NCI-H2081 (cell line): ENCODE measurements around the gene ITLN1.
A peak's percentile ranks its signal among the peaks of the same experiment; 100 is the strongest.

ENCODE experiments used
- DNase-seq, 2 experiments: peaks; one replicate each; lab custom pipeline; 2025; lab: John Stamatoyannopoulos, UW

Gene ITLN1

DNA sequence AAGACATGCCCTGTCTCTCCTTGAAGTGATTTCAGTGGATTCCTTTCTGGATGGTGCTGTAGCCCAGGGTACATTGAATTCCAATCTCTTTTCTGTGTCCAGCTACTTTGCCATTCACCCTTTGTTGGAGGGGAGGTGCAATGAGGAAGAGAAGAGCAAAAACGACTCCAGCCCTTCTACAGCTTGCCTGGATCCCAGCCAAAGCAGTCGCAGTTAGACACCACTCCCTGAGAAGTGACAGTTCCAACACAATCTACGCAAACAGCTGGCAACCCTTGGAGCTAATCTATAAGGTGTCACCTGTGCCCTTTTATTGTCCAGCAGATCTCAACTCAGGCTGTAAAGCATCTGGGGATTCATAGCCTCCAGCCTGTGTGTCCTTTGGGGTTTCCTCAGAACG lies 26.9 kb downstream of the ITLN1 start:
- DNase-seq, result no peak

DNA sequence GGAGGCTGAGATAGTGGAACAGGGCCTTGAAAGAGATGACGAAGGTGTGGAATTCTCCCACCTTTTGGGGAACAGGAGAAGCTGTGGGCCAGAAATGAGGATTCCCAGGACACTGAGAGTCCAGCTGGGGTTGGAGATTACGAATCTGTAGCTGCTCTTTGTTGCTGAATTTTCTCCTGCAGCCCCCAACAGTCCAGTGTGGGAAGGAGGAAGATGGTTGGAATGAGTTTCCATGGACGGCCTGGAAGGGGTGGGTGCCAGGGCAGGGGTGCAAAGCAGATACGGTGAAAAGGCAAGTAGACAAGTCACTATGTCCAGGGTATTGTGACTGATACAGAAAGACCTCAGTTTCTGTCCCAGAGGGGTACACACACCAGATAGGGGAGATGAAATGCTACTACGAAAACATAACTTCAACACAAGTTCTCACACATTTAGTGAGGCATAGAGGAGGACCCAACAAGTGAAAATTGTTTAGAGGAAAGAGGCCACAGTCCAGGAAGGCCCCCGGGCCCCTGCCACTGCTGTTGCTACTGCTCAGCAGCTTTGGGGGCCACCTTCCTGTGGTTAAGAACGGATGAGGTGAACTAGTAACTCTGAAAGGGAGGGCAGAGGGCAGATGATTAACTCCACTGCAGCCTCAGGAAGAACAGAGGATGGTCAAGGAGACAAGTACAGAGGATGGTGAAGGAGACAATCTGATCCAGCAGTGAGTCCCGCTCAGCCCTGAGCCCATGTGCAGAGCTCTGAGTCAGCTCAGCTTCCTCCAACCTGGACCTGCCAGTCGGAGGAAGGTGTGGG lies 29.6 kb downstream of the ITLN1 start:
- DNase-seq, result no peak

DNA sequence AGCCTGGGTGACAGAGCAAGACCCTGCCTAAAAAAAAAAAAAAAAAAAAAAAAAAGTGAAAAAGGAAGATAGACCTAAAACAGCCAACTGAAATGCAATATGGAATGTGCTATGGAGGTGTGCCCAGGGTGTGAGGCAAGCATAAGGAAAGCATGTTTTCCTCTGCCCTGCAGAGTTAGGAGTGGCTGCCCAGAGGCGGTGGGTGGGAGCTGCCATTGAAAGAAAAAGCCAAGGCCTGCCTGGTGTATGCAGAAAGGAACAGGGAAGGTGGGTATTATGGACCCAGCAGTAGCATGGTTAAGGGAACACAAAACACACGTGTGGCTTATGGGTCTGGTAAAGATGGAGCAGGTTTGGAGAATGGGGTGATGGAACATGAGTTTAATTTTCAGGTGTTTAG lies 31.2 kb downstream of the ITLN1 start:
- no peak for DNase-seq

DNA sequence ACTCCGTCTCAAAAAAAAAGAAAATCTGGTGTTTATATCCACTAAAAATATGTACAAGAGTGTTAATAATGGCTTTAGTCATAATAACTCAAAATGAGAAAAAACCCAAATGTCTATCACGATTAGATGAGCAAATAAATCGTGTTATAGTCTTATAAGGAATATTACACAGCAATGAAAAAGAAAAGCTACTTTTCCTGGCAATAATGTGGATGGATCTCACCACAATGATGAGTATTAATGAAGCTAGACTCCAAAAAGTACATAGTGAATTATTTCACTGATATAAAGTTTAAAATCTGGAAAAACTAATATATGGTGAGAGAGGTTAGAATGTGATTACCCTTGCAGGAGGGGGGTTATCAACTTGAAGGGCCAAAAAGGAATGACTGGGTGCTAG lies 32.0 kb downstream of the ITLN1 start:
- no peak for DNase-seq

DNA sequence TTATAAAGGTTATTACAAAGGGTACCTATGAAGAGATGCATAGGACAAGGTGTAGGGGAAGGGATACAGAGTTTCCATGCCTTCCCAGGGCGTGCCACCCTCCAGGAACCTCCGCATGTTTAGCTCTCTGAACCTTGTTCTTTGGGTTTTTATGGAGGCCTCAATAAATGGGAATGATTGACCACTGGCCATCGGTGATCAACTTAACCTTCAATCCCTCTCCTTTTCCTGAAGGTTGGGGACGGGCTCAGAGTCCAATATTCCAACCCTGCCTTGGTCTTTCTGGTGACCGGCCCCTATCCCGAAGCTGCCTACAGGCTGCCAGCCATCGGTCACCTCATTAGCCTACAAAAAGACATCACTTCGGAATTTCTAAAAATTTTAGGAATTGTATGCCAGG lies 34.0 kb downstream of the ITLN1 start:
- DNase-seq, result no peak

DNA sequence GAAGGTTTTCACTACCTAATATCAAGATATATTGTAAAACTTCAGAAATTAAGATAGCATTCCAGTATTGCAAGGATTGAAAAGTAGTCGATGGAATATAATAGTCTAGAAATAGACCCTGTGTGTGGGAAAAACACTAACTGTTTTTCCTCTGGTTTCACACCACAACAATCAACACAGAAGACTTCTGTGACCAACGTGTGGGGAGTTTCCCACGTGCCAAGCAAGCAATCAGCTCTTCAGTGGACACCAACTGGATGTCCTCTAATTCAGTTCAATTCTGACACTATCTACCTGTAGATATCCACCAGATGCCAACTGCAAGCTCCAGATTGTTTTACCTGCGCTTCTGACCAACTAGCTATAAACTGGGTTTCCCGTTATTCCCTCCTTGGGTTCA lies 34.4 kb downstream of the ITLN1 start:
- no peak for DNase-seq

DNA sequence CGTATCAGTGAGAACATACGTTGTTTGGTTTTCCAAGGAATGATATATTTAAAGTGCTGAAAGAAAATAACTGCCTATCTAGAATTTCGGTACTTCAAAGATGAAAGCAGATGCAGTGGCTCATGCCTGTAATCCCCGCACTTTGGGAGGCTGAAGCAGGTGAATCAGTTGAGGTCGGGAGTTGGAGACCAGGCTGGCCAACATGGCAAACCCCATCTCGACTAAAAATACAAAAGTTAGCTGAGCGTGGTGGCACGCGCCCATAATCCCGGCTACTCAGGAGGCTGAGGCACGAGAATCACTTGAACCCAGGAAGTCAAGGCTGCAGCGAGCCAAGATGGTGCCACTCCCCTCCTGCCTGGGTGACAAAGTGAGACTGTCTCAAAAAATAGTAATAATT lies 38.7 kb downstream of the ITLN1 start:
- no peak for DNase-seq

DNA sequence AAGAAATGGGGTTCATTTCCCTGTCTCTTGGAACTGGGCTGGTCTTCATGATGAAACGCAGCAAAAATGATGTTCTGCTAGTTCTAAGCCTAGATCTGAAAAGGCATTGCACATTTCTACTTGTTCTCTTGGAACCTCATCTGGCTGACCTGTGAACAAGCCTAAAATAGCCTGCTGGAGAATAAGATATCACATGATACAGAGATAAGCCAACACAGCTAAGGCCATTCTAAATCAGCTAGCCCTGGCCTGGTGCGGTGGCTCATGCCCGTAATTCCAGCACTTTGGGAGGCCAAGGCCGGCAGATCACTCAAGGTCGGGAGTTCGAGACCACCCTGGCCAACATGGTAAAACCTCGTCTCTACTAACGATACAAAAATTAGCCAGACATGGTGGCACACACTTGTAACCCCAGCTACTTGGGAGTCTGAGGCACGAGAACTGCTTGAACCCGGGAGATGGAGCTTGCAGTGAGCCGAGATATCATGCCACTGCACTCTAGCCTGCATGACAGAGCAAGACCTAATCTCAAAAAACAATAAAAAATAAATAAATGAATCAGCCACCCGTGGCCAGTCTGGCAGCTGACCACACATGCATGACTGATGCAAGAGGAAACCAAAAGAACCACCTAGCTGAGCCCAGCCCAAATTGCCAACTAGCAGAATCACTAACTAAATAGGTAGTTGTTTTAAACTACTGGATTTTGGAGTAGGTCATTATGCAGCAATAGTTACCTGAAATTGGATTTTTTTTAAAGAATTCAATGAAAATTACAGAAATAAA lies 40.3 kb downstream of the ITLN1 start:
- no peak for DNase-seq

DNA sequence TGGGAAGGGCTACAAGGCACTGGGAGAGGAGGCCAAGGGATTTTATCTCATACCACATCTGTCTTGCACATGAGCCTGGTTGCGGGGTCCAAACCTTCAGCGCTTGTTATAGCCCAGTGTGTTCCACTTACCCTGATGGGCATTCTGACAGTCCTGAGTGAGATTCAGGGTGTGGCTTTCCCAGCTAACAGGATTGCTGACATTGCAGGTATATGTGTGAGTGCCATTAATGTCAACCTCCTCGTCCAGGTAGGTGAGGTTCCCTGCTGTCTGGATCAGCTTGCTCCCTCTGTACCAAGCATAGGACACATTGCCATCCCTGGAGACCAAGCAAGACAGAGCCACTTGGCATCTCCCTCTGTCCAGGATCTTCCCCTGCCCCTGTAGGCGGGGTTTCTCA lies 43.9 kb downstream of the ITLN1 start:
- DNase-seq, result no peak

DNA sequence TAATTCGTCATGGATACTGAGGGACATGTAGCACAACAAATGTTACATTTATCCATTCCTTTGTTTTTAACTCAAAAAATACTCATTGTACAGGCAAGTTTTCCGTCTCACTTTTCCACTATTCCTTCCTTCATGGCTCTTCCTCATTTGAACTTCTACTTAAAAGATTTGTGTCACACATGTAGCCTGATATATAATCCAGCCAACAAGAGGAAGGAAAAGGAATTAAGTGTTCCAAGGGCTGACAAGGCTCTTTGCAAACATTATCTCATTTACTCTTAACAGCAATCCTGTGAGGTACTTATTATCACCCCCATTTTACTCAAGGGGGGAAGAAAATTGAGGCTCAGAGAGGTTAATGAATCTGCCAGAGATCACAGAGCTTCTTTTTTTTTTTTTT lies 45.2 kb downstream of the ITLN1 start:
- DNase-seq, result no peak

DNA sequence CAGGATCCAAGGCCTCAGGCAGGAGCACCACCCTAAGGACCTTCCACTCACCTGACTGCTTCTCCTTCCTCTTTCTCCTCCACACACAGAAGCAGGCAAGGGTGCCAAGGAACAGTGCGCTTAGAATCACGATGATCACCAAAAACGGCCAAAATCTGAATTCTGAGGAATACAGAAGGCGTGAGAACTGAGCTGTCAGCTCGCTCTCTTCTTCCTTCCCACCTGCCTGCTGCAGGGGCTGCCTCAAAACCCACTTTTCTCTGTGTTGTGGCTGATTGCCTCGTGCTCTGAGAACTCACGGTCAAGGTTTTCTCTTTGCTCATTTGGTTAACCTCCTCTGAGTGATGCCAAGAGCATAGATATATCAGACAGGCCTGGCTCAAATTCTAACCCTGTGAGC lies 46.1 kb downstream of the ITLN1 start:
- DNase-seq, result no peak

DNA sequence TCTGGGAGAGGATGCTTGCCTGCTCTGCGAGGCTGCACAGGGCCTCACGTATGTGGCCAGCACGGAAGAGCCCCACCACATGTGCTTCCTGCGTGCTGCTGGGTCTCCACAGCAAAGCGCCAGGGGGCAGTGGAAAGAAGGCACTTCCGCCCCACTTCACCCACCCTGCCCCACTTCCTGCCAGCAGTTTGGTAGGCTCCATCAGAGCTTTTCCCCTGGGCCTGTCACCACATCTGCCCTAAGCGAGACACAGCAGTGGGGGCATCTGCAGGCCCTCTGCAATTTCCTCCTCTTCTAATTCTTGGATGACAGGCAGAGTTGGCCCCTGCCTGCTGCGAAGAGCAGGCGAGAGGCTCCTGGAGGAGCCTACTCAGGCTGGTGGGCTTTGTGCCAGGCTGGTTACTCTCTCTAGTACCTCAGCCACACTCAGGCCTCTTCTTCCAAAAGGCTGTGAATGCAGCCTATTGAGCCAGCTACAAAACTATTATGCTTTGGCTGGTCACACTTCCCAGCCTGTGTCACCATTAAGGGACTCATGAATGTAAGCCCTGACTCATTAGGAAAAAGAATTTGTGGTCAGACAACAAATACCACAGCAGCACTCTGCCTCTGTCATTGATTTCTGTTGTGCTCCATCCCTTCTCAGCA lies 47.3 kb downstream of the ITLN1 start:
- DNase-seq, result no peak

DNA sequence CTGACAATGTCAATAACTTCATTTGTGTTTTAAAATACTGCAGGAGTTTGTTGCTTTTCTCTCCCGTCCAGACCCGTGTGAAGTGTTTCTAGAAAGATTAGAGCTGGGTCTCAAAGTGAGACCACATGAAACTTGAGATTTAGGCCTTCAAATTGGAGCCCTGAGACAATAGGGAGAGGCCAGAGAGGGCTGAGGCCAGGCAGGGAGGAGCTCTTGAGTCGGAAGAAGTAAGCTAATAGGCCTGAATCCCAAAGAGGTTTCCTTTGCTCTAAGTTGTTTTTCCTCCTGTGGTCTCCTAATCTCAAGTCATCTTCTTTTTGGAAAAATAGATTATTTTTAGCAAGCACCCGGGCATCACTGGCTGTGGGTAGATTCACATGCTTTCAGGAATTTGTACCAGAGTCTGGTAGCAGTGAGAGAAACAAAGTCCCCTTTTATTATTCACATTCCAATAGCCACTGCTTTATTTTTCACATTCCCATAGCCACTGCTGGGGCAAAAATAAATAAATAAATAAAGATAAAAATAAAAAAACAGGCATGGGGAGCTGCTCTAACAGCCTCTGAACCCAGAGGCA lies 47.9 kb downstream of the ITLN1 start:
- DNase-seq, result no peak

DNA sequence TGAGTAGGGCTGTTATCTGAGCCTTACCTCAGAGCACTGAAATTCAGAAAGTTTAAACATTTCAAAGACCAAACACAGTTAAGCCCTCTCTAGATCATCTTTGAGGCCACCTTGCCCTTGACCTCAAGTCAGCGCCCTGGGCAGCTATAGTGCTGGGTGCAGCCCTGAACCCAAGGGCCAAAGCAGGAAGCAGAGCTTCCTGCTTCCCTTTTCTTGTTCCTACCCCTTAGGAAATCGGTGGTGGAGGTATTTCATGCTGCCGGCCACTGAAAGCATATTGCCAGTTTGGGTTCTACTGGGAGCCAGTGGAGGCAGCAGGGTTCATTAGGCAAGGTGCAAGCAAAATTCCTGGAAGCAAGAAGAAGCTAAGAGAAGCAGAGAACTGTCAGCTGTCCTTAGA lies 48.4 kb downstream of the ITLN1 start:
- no peak for DNase-seq

DNA sequence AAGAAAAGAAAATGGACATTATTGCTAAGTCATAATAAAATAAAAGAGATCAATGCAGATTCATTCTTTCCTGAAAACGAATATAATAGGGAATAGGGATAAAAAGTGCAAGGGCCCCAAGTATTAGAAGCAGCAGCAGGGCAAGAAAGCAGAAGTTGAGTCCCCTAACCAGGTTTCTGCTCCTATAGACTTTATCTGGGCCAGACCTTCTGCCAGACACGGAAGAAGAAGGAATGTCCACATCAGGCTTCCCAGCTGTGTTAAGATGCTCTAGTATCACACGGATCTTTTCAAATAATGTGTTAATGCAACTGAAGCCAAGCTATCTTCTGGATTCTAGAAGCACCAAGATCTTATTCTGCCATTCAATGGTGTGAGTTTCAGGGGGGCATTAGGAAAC lies 49.2 kb downstream of the ITLN1 start:
- no peak for DNase-seq

DNA sequence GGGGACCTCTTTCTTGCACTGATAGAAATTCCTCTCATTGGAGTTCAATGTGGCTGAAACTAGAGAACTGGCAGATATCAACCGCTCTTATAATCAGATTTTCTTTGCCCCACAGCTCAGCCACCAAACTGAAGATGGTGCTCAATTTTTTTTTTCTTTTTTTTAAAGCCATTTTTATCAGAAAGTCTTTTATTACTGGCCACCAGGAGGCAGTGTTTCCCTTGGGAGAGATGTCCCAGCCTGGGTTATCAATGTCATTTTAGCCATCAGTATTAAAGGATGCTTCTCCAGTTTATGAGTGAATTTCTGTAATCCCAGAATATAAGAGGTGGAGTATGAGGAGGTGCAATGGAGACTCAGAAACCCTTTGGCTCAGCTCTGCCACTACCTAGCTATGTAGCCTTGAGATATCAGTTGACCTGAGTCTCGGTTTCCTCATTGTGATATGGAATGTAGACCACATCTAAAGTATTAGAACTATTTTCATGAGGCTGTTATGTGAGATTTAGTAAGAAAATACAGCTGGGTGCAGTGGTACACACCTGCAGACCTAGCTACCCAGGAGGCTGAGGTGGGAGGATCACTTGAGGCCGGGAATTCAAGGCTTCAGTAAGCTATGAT lies 49.9 kb downstream of the ITLN1 start:
- peak; percentile 53 to 56 for DNase-seq

DNA sequence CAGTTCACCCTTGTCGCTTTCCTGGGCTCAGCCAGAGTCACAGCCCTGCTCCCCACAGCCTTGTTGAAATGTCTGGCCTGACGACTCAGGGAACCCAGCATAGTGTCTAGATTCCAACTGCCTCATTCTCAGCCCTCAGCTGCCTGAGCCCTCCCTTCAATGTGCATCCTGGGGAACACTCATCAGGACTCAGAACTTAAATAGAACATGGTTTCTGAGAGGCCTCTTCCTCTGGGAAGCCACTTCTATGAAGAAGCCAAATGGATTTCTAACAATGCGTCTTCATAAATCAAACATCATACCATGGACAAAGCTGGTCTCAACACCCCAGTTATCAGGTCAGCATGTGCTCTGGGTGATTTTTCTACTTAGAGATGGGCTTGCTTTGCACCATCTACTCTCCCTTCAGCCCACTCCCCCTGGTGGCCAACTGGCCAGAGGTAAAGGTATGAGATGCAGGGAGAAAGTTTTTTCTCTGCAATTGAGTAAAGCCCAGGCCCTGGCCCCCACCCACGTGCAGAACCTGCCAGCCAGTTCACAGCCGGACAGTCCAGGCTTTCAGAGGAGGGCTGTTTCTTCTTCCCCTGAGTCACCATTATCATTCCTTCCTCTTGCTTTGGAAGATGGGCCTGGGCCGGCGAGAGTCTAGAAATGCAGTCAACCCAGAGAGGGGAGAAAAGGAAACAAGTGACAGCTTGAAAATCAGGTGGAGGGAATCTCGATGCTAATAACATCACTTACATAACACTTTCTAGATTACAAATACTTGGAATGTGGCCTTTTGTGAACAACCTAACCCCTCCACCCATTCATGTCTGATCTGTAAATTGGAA lies 54.4 kb downstream of the ITLN1 start:
- peak; percentile 17 to 36 for DNase-seq

DNA sequence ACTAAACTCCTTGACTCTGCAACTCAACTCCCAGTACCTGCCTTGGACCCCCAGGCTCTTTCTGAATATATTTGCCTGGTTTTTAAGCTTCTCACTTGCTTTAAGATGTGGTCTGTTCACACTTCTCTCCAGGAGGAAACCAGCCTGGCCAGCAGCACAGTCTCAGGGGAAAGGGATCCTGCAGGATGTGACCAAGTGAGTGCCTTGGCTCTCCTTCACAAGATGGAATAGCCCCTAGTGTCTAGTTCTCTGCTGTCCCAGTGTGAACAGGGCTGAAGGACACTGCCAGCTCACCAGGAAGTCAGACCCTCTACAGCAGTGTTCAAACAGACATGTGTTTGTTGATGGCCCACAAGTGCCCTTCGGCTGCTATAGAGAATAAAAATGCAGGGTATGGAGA lies 55.2 kb downstream of the ITLN1 start:
- no peak for DNase-seq

DNA sequence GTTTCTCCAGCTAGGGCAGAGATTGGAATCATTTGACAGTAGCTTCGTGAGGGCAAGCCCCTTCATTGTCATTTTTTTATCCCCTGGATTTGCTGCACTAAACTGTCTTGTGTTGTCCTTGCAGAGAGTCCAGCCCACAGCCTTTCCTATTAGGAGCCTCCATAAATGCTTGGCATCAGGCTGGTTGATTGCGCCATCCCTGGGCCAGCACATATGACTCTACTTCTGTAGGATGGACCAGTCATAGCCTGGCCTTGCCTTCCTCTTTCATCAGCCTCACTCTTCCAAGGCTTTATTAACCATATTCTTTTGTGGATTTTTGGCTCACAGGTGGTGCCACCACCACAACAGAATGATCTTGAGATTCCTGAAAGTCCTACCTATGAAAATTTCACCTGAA lies 57.6 kb downstream of the ITLN1 start:
- DNase-seq, result no peak

DNA sequence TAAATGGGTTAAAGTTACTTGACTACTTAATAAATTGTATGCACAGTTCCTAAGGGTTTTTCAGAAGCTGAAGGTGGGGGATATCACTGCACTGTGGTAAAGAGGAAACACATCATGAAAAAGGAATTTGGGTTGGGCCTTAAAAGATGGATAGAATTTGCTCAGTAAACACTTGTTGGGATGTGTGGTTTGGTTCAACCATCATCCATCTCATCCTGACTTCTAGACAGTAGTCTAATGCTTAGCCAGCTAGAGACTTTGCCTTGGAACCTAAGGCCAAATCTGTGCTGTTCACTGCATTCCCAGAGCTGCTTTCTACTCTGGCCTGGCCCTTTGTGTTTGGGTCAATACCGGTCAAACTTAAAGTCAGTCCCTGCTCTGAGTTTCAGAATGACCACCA lies 58.4 kb downstream of the ITLN1 start:
- no peak for DNase-seq
